ENCODE measurements around the gene NEK6. TPM values are rescaled to one million over a fixed set of nuclear protein-coding genes. Genes with fewer than 3 reads are reported as not detected.

Gene NEK6
- total RNA-seq, 2 donors from 2014 or later = 77.8 to 83.4 TPM

DNA sequence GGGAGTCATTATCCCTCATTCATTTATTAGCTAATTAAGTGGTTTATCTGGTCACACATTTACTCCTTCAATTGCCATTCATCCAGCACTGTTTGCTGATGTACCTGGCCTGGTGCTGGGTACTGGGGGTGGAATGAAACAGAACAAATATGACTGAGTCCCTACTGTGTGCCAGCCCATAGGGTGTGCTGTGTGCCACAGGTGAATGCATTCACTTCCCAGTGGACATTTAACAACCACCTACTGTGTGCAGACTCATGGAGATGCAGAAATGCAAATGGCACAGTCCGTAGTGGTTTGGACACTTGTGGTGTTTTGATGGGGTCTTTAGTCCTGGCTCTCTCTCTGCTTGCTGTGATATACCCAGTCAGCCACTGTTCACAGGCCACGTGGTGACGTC, 10.5 kb downstream of the NEK6 start:
- Histone ChIP-seq H3K4me1 (peaks cover 36% of the 10 kb centered on the region), H3K9ac (ENCODE audit: low read depth in 2 of 2, low read length in 2 of 2) (no peak overlapping the region), H3K4me3 (no peak overlapping the region), H3K36me3 (no peaks in the 10 kb centered on the region), H3K9me3 (no peaks in the 10 kb centered on the region), H3K27me3 (no peaks in the 10 kb centered on the region), H3K27ac (no peak overlapping the region)
- no peak for TF ChIP-seq CTCF (IDR thresholded peaks at IDR 0.05)
- intact Hi-C loops (cut with DNase I) = no loop called here
- DNase-seq = no peak

- no peak overlapping the region for H3K27ac ChIP-seq
Measured at GRCh38 chr9:124268661-124269060, 10.9 kb downstream of the NEK6 start.

GRCh38 chr9:124269556-124269955, 11.8 kb downstream of the NEK6 start:
- no peak for TF ChIP-seq CTCF (IDR thresholded peaks at IDR 0.05)
- intact Hi-C loops (cut with DNase I) = no loop called here
- peak overlapping the region in 1 of 2 donors; percentile 74 for H3K9ac ChIP-seq (ENCODE audit: low read depth in 2 of 2, low read length in 2 of 2)
- no peaks in the 10 kb centered on the region for H3K36me3 ChIP-seq
- H3K27ac ChIP-seq = no peak overlapping the region
- no peaks in the 10 kb centered on the region for H3K27me3 ChIP-seq
- H3K9me3 ChIP-seq = no peaks in the 10 kb centered on the region
- H3K4me3 ChIP-seq = no peak overlapping the region
- H3K4me1 ChIP-seq = peaks cover 29% of the 10 kb centered on the region
- no peak for DNase-seq

More at GRCh38 chr9:124268661-124269060, 10.9 kb downstream of the NEK6 start:
- intact Hi-C loops (cut with DNase I) = no loop called here
- Histone ChIP-seq H3K27me3 (no peaks in the 10 kb centered on the region), H3K9ac (ENCODE audit: low read depth in 2 of 2, low read length in 2 of 2) (no peak overlapping the region), H3K4me3 (no peak overlapping the region), H3K36me3 (no peaks in the 10 kb centered on the region), H3K9me3 (no peaks in the 10 kb centered on the region), H3K4me1 (peaks cover 32% of the 10 kb centered on the region)
- no peak for DNase-seq
- no peak for TF ChIP-seq CTCF (IDR thresholded peaks at IDR 0.05)

DNA sequence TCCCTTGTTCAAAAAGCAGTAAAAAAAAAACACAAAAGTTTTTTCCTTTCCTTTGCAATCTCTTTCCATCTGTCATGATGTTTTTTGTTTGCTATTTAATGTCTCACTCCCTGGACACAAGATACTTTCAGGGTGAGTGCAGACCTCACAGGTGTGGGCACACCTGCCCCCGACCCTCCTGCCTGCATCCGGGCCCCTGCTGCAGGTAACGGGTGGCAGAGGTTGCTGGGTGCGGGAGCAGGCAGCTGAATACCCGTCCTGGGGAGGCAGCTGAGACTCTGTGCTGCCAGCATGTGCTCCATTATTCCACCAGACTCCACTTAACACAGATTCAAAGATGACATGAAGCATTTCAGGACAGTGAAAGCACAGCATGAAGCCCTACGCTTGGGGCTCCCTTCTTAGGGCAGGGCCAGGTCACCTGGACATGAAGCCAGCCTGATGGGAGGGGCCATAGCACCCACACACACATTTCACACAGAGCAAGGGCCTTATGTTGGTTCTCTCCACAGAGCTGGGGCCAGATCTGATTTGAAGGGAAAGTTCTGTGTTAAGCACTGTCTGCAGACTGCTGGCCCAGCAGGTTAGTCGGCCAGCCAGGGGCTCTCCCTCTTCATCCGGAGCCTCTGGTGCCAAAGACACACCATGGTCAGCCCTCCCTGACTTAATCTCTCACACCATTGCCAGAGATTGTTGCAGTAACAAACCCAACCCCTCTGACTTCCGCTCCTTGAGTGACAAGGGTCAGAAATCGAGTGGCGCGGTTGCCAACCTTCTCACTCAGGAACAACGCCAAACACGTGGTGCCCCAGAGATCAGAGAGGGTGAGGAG, 13.0 kb downstream of the NEK6 start:
- H3K9ac ChIP-seq (ENCODE audit: low read depth in 2 of 2, low read length in 2 of 2) = peak overlapping the region; percentile 6 to 74
- no peaks in the 10 kb centered on the region for H3K36me3 ChIP-seq
- DNase-seq = peak; percentile 89
- intact Hi-C loops (cut with DNase I) = no loop called here
- no peak overlapping the region for H3K4me3 ChIP-seq
- H3K27me3 ChIP-seq = no peaks in the 10 kb centered on the region
- TF ChIP-seq CTCF (IDR thresholded peaks at IDR 0.05) = no peak
- H3K27ac ChIP-seq = peak overlapping the region; percentile 50
- peaks cover 29% of the 10 kb centered on the region for H3K4me1 ChIP-seq
- no peaks in the 10 kb centered on the region for H3K9me3 ChIP-seq

GRCh38 chr9:124271660-124272059, 13.9 kb downstream of the NEK6 start:
- Histone ChIP-seq H3K27me3 (no peaks in the 10 kb centered on the region), H3K36me3 (no peaks in the 10 kb centered on the region), H3K4me1 (peaks cover 29% of the 10 kb centered on the region), H3K27ac (peak overlapping the region; percentile 50), H3K9ac (ENCODE audit: low read depth in 2 of 2, low read length in 2 of 2) (peak overlapping the region; percentile 6 to 31), H3K9me3 (no peaks in the 10 kb centered on the region), H3K4me3 (no peak overlapping the region)
- DNase-seq = peak; percentile 73
- TF ChIP-seq CTCF (IDR thresholded peaks at IDR 0.05) = no peak
- intact Hi-C loops (cut with DNase I) = no loop called here

All from colonic mucosa (tissue), 4 donors.